Measurements from ENCODE around the gene DHX16. TPM values are rescaled to one million over a fixed set of nuclear protein-coding genes. Genes with fewer than 3 reads are reported as not detected.

Gene DHX16
- total RNA-seq = 23.3 and 33.4 TPM in 2 replicates

GRCh38 chr6:30672445-30673253 lies at the start of gene DHX16:
Gene DHX16, minus strand, starts transcription at chr6:30673006. Its CDS starts 165 bp downstream, at chr6:30672841.

GRCh38 chr6:30719791-30720737 lies 47.3 kb upstream of the DHX16 start, which contains the start of gene TUBB:
Gene TUBB, plus strand, starts transcription at chr6:30720352. Its CDS starts 155 bp downstream, at chr6:30720507.

GRCh38 chr6:30717129-30717844 lies 44.5 kb upstream of the DHX16 start, which contains the start of gene MDC1:
Gene MDC1, minus strand, starts transcription at chr6:30717281. Its CDS starts 2,106 bp downstream, at chr6:30715175.

GRCh38 chr6:30690403-30691207 lies 17.8 kb upstream of the DHX16 start, which contains the start of gene NRM:
Gene NRM, minus strand, starts transcription at chr6:30690984. Its CDS starts 10 bp downstream, at chr6:30690974.

GRCh38 chr6:30686009-30686907 lies 13.5 kb upstream of the DHX16 start, which contains the start of gene PPP1R18:
Gene PPP1R18, minus strand, starts transcription at chr6:30686645. Its CDS starts 627 bp downstream, at chr6:30686018.

GRCh38 chr6:30646450-30647241 lies 26.2 kb downstream of the DHX16 start, which contains the start of gene C6orf136:
Gene C6orf136, plus strand, starts transcription at chr6:30647133. Its CDS starts 99 bp downstream, at chr6:30647232.

GRCh38 chr6:30626484-30627366 lies 46.1 kb downstream of the DHX16 start, which contains the start of gene ATAT1:
Gene ATAT1, plus strand, starts transcription at chr6:30626874.

GRCh38 chr6:30617565-30618269 lies 55.1 kb downstream of the DHX16 start, which contains the start of gene MRPS18B:
Gene MRPS18B, plus strand, starts transcription at chr6:30617840. Its CDS starts 26 bp downstream, at chr6:30617866.

GRCh38 chr6:30616811-30617564 lies 55.8 kb downstream of the DHX16 start, which contains the start of gene PPP1R10:
Gene PPP1R10, minus strand, starts transcription at chr6:30617243. Its CDS starts 7,299 bp downstream, at chr6:30609944.

Other genes with a start within 250 kb of the DHX16 start
- gene HLA-E, start 183.5 kb downstream of the DHX16 start, total RNA-seq = 66.3 and 166 TPM in 2 replicates
- 42.0 and 44.0 TPM in 2 replicates for gene GNL1, start 116.5 kb downstream of the DHX16 start, total RNA-seq
- gene PRR3, start 115.7 kb downstream of the DHX16 start, total RNA-seq = 9.3 and 9.8 TPM in 2 replicates
- gene ABCF1, start 101.6 kb downstream of the DHX16 start, total RNA-seq = 32.1 and 37.8 TPM in 2 replicates
- 22.0 and 36.1 TPM in 2 replicates for gene PPP1R10, start 55.8 kb downstream of the DHX16 start, total RNA-seq
- gene MRPS18B, start 55.2 kb downstream of the DHX16 start, total RNA-seq = 52.4 and 67.6 TPM in 2 replicates
- 5.1 and 9.0 TPM in 2 replicates for gene ATAT1, start 46.1 kb downstream of the DHX16 start, total RNA-seq
- gene C6orf136, start 25.9 kb downstream of the DHX16 start, total RNA-seq = 8.0 and 10.0 TPM in 2 replicates
- gene PPP1R18, start 13.6 kb upstream of the DHX16 start, total RNA-seq = 60.1 and 75.4 TPM in 2 replicates
- 17.7 and 26.2 TPM in 2 replicates for gene NRM, start 18.0 kb upstream of the DHX16 start, total RNA-seq
- 9.9 and 14.3 TPM in 2 replicates for gene MDC1, start 44.3 kb upstream of the DHX16 start, total RNA-seq
- gene TUBB, start 47.3 kb upstream of the DHX16 start, total RNA-seq = 856 and 2,016 TPM in 2 replicates
- 127 and 150 TPM in 2 replicates for gene FLOT1, start 69.7 kb upstream of the DHX16 start, total RNA-seq
- 123 and 201 TPM in 2 replicates for gene IER3, start 71.5 kb upstream of the DHX16 start, total RNA-seq
- gene DDR1, start 211.5 kb upstream of the DHX16 start, total RNA-seq = 55.7 and 224 TPM in 2 replicates
- gene GTF2H4, start 235.2 kb upstream of the DHX16 start, total RNA-seq = 21.0 and 27.5 TPM in 2 replicates
- gene VARS2, start 241.2 kb upstream of the DHX16 start, total RNA-seq = 26.1 and 43.4 TPM in 2 replicates

Data from mesangial cell (primary cell).